Right renal cortex interstitium (tissue), 3 donors: ENCODE measurements around the gene SLC13A5. TPM values are rescaled to one million over a fixed set of nuclear protein-coding genes. Genes with fewer than 3 reads are reported as not detected.
"Not testable (repeated sequence)": the region's sequence is repeated elsewhere in the genome, so short reads cannot be mapped to it uniquely, and the experiment has no call there.

Experiments used
- DNase-seq, 3 donors: peaks; one replicate each; pipeline ENCODE4 v3.0.0-alpha.2; 2013; ENCODE audit warnings: low read depth in 3 of 3, low spot score in 2 of 3
- polyA plus RNA-seq, 3 donors: library from polyadenylated mRNA; unstranded; fragments of 120-200 nt; gene quantifications; one replicate each; pipeline ENCODE4 v1.2.1, GENCODE V29; 2013; ENCODE audit not compliant: insufficient read length in 3 of 3

SLC13A5 gene
- polyA plus RNA-seq, 3 donors, result 1.1 to 4.2 (median 1.9) TPM

GRCh38 chr17:6711681-6712057, 1.5 kb downstream of the SLC13A5 start:
- DNase-seq, result no peak

DNA sequence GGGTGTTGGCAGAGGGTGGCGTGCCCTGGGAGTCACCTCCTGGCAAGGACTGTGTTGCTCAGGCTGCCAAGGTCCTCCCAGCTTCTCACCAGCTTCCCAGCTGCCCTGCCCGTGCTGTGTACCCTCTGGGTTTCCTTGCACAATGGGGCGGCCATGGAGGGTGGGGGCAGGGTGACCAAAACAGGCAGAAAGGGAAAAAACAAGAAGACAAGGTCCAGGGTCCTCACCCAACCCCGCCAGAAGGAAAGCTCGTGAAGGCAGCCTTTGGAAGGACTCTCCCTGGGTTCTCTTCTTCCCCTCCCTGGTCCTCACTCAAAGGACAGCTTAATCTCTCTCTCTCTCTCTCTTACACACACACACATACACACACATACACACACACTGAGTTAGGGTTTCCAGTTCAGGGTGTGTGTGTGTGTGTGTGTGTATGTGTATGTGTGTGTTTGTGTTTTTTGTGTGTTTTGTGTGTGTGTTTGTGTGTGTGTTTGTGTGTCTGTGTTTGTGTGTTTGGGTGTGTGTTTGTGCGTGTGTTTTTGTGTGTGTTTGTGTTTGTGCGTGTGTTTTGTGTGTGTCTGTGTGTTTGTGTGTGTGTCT, 2.0 kb downstream of the SLC13A5 start:
- DNase-seq, result no peak

DNA sequence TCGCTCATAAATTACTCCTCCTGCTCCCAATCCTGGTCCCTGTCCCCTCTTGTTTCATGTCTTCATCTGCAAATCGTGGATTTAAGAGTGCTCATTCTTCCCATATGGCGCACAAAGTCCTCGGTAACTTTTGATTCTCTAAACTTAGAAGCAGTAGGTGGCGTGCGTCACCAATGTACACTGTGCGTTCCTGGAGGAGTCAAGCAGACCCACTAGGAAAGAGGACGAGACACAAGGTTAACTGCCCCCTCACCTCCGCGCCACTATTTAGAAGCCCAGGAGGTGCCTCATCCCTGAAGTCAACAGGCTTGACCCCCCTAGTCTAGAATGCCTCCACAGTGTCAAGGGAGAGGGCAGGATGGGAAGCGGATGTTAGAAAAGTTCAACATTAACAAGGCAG, 2.9 kb downstream of the SLC13A5 start:
- no peak for DNase-seq

GRCh38 chr17:6708357-6708961, 4.7 kb downstream of the SLC13A5 start:
- DNase-seq, result no peak

- DNase-seq, result no peak
Measured at GRCh38 chr17:6706996-6707395, 6.2 kb downstream of the SLC13A5 start.

- no peak for DNase-seq
Measured at GRCh38 chr17:6706499-6706898, 6.7 kb downstream of the SLC13A5 start.

GRCh38 chr17:6704470-6705052, 8.6 kb downstream of the SLC13A5 start:
- no peak for DNase-seq

DNA sequence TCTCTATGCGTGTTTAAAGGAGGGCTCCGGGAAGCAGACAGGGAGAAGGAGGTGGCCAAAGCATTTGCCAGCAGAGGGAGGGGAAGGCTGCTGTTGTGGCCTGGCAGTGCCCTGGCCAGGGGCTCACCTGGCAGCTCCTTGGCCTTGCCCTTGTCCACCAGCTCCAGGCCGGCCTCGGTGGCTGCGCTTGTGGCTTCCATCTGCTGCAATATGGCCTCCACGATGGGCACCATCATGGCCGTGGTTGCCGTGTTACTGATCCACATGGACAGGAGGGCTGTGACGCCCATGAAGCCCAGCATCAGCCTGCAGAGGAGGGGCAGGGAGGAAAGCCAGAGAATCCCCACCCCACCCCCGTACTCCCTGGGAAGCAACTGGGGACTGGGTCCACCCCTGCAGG, 9.4 kb downstream of the SLC13A5 start:
- DNase-seq, result no peak

GRCh38 chr17:6702567-6703215, 10.5 kb downstream of the SLC13A5 start:
- no peak for DNase-seq

GRCh38 chr17:6701719-6702118, 11.4 kb downstream of the SLC13A5 start:
- no peak for DNase-seq

GRCh38 chr17:6700948-6701307, 12.2 kb downstream of the SLC13A5 start:
- no peak for DNase-seq

DNA sequence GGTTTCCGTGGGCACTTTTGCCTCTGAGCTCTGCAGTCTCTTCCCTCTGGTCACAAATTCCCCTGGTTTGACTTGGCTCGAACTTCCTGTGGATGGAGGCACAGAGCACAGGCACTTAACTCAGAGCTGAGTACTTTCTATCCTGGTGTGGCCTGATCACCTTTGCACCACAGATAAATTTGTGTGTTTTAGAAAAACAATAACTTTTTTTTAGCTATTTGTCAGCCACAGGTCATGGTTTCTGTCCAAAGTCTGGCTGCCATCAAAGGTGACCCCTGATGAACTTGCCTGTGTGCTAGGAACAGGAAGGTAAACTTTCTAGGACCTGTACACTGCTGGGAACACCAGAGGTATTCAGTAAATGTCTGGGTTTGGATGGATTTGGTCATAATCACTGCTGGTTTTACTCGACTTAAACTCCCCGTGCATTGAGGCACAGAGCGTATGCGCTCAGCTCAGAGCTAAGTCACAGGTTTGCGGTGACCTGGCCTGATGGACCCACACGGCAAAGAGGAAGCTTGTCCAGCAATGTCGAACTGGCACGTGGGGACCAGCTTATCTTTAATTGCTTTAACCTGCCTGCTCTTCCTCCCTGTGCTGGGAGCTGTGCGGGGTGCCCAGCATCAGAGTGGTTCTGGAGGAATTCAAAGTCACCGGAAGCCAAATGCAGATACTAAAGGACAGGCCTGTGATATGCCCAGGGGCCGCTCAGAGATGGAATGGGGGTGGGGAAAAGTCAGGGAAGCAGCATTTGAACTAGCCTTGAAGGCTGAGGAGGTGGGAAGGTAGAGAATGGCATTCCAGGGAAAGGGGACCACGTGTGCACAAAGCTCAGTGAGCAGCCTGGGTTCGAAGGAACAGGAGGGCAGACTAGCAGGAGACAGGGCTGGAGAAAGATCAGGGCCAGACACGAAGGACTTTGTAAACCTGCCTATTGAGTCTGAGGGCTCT, 12.9 kb downstream of the SLC13A5 start:
- DNase-seq, result no peak

GRCh38 chr17:6698004-6698403, 15.2 kb downstream of the SLC13A5 start:
- no peak for DNase-seq

DNA sequence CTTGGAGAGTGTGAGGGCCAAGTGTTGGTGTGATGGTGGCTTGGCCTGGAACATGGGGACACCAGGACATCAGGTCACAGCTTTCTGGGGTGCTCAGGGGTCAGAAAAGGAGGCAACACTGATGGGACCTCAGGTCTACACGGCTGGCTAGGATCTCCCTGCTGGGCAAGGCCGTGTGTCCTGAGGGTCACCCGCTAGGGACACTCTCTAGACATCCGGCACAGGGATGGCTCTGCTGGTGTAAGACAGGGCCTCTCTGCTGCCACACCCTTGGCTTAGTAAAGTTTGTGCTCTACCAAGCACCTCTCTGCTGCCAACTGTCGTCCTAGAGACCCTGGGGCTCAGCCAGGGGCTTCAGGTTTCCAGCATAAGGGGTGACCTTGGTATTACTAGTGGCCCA, 16.3 kb downstream of the SLC13A5 start:
- no peak for DNase-seq

- DNase-seq, result no peak
Measured at GRCh38 chr17:6695565-6695964, 17.6 kb downstream of the SLC13A5 start.

GRCh38 chr17:6695051-6695450, 18.1 kb downstream of the SLC13A5 start:
- no peak for DNase-seq

DNA sequence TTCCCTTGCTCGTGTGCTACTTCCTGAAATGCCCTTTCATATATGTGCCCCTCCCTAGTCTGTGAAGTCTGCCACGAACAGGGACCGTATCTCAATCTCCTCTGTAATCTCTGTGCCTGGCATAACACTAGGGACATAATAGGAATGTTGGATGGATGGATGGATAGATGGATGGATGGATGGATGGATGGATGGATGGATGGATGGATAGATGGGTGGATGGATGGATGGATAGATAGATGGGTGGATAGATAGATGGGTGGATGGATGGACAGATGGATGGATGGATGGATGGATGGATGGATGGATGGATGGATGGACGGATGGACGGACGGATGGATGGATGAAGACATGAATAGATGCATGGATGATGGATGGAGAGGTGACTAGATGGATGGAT, 21.2 kb downstream of the SLC13A5 start:
- not testable (repeated sequence) for DNase-seq

GRCh38 chr17:6691546-6691945, 21.6 kb downstream of the SLC13A5 start:
- no peak for DNase-seq

GRCh38 chr17:6690641-6691040, 22.5 kb downstream of the SLC13A5 start:
- DNase-seq, result no peak

DNA sequence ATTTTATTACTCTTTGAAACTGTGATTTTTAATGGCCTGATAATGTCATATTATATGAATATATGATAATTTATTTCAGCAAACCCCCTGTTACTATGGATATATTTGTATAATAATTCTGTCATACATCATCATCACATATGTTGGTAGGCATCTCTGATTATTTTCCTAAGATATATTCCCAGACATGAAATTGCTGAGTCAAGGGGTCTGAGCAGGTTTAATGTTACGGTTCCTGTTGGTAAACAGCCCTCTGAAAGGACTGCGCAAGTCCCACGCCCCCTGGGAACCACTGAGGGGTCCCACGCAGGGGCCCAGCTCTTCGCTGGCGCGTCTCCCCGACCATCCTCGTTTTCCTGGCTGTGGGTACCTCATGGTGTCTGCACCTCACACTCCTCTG, 24.2 kb downstream of the SLC13A5 start:
- DNase-seq, result no peak

- DNase-seq, result no peak
Measured at GRCh38 chr17:6686026-6686425, 27.1 kb downstream of the SLC13A5 start.
